ENCODE measurements around the gene TRAM2.

Gene TRAM2

DNA sequence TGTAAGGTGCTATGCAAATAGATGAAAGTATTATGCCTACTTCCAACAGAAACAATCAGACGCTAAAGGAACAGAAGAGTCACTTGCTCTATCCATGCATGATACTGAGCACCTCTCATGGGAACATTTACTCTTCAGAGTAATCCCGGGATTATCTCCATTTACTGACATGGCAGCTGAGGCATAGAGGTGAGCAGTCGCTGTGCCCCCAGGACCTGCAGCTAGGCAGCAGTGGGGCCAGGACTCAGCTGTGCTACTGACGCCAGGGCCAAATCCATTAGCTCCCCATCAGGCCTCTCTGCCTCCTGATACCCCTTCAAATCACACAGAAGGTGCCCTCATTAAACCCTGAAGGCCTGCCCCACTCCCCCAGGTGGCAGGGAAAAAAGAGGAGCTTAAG lies 51.9 kb downstream of the TRAM2 start:
- DNase-seq = no peak

DNA sequence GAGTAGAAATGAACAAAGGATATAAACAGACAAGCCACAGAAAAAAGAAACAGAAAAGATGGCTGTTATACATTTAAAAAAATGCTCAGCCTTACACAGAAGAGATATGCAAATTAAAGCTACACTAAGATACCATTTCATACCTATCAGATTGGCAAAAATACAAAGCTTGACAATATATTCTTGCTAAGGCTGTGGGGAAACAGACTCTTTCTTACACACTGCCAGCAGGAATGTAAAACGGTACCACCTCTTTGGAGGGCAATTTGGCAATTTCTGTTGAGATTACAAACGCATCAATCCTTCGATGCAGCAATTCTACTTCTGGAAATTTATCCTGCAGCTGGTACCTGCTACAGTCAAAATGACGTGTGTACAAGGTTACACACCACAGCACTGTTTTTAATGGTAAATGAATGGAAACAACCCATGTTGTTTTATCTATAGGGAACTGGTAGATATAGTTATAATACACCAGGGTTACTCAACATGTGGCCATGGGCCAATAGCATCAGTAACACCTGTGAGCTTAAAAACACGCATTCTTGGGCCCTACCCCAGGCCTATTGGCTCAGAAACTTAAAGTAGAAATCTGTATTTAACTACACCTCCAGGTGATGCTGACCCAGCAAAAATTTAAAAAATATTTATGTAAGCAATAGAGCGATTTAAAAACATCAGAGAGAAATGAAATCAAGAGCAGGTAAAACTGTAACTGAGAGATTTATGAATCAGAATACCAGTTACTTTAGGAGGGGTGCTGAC lies 53.3 kb downstream of the TRAM2 start:
- no peak for DNase-seq

DNA sequence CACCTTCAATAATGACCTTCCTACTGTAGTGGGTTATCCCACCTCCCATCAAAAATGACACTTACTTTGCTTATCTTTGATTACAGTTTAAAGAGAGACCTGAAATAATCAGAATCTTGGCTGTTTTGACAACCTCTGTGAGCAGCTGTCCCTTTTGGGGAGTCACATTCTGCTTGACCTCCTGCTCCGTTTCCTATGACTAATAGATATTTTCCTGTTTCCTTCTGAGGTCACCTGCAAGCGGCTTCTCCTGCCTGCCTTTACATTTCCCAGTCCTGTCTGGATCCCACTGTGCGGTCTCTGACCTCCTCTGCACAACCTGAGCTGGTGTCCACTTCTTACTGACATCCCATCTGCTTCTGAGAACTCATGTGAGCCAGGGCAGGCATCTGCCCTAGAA lies 54.2 kb downstream of the TRAM2 start:
- DNase-seq = no peak

DNA sequence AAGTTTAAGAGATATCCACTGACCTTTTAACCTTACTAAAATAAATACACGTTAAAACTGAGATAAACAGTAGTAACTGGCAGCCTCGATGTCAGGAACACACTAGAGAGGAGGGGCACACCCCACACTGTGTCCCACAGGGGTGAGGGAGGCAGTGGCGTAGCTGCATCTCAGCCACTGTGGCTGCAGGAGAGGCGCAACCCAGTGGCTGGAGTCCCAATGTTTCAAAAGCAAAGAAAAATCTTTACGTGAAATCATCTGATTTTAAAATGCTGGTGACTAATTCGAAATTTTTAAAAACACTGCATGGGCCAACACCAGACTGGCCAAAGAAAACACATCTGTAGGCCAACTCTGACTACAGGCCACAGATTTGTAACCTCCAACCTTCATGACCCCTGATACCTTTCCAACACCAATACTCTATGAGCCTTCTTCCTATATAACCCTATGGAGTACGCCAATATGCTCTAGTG lies 54.7 kb downstream of the TRAM2 start:
- no peak for DNase-seq

DNA sequence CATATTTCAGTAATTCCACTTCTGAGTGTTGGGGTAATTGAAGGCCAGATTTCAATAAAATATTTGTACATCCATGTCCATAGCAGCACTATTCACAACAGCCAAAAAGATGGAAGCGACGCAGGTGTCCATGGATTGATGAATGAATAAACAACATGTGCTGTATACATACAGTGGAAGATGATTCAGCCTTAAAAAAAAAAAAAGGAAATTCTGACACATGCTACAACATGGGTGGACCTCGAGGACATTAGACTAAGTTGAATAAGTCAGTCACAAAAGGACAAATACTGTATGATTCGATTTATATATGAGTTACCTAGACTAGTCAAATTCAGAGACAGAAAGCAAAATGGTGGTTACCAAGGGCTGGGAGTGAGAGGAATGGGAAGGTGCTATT lies 57.2 kb downstream of the TRAM2 start:
- no peak for DNase-seq

DNA sequence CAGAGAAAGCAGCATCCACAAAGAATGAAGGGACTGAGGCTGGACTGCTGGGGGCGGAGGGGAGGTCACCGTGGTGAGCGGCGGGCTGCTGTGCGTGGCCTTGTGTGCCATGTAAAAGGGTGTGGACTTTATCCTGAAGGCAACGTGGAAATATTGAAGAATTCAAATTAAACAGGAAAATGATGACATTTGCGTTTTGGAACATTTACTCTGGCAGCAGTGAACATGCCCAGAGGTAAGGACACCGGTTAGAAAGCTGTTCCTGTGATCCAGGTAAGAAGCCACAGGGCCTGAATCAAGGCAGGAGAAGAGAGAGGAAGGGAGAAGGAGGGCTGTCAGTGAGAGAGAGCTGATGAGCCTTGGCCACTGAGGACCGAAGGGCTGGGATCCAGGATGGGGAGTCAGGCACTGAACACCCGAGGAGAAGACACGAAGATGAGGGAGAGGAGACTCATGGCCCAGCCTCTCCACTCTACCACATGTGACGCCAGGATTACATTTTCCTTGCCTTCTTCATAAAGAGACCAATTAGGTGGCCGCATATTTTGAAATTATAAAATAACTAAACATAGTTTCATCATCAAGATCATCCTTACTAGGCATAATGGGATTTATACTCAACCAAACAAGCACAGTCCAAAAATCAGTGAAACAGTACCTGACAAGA lies 58.4 kb downstream of the TRAM2 start:
- DNase-seq = no peak

DNA sequence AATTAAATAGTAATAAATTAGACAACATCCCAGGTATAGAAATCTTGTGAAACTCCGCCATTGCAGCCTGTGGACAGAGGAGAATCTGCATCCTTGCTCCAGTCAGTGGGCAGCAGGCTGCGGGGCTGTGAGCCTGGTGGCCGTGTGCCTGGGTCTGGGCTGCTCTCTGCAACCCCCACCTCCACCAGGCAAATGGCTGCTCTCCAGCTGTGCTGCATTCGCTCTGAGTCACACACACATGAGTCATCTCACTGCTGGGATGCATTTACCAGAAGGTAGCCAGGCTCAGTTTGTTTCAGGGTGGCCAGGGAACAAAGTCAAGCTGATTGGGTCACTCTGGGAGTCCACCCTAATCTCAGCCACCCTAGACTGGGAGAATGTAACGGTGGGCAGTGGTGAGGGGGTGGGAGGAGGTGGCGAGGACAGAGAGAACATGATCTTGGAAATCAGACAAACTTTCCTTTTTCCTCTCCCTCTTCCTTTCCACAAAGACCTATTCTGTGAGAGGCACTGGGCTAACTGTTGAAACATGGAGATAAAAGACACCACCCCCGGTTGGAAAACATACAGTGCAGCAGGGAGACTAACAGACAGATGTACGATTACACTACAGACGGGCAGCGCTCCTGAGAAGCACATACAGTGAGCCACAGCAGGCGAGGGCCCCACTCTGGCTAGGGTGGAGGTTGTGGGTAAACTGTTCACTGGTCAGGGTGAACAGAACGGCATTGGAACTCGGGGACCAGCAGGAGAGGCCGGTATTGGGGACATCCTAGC lies 59.2 kb downstream of the TRAM2 start:
- peak; percentile 77 for DNase-seq

DNA sequence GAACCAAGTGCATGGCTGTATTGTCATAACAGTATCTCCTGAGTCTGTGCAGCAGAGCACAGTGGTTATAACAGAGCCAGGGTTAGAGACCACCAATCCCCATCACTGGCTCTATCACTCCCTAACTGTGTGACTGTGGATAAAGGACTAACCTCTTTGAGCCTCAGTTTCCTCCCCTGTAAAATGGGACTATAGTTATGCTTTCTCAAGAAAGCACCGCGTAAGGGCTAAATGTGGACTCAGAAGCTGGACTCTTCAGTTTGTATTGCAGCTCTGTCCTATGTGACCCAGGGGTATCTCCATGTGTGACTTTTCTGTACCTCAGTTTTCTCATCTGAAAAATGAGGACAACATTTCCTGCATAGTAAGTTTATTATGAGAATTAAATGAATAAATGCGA lies 59.9 kb downstream of the TRAM2 start:
- no peak for DNase-seq

DNA sequence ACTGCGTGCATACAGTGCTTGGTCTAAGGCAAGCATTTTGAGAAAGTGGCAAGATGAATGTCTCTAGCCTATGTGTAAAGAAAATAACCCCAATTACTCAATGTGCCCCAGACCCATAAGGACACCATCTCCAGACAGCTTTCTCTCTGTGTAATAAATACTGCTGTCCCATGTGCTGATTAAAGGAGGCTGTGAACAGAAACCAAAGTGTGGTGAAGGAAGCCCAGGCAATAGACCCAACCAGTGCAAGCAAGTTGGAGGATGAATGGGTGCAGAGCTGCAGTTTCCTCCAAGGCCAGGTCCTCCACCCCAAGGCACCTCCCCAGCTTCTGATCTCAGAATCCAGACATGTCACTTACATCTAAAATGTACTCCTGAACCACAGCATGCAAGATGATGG lies 60.6 kb downstream of the TRAM2 start:
- no peak for DNase-seq

DNA sequence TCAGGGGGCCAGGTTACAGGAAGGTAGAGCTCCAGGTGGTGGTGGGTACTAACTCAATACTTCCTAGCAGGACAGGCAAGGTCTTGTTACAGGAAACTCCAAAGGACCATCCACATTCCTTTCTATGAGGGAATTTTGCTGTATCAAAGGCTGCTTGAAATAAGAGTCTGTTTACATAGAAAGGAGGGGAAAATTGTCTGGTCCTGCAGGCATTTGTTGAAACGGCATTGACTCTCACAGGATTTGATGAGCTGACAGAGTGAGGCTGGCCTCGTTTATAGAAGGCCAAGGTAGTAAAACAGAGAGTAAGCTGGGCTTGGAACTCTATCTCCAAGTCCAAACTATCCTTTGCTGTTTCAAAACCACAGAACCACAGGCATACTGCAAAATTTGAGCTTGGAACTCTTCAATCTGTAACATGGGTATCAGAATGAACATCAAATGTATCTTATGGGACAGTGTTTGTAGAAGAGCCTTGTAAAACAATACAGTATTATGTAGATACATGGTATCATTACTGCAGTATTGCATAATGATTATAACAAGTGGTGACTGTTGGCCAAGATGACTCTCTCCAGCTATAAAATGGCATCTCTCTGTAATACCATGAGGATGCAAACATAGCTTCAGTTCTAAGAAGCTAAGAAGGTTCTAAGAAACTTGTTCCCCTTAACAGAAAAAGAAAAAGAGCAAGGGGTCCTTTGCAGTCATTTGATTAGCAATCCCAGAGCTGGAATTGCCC lies 61.5 kb downstream of the TRAM2 start:
- DNase-seq = no peak

DNA sequence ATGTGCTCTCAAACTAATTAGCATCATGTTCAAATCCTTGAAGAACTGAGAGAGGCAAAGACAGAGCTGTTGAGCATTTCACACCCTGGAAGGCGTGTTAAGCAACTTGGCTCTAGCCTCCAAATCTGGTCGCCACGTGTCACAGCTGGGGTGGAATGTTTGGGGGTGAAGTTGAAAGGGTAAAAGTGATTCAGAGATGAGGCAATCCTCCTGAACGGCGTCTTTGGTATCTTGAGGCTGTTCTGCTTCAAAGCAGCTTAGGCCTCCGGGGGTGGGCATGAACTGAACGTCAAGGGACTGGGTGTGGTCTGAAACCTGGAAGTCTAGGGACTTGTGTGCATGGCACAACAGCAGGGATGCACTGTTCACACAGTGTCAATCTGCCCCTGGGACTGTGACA lies 62.3 kb downstream of the TRAM2 start:
- no peak for DNase-seq

DNA sequence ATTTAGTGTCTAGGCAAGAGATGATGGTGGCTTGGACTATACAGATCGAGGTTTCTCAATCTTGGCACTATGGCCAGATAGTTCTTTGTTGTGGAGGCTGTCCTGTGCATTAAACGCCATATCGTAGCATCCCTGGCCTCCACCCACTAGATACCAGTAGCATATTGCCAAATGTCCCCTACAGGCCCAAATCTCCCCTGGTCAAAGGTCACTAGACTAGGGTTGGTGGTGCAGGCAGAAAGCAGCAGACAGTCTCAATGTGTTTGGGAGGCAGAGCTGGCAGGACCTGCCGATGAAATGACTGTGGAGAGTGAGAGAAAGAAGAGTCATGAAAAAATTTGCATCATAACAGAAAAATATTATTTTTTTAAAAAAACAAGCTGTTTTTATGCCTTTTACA lies 63.0 kb downstream of the TRAM2 start:
- no peak for DNase-seq

DNA sequence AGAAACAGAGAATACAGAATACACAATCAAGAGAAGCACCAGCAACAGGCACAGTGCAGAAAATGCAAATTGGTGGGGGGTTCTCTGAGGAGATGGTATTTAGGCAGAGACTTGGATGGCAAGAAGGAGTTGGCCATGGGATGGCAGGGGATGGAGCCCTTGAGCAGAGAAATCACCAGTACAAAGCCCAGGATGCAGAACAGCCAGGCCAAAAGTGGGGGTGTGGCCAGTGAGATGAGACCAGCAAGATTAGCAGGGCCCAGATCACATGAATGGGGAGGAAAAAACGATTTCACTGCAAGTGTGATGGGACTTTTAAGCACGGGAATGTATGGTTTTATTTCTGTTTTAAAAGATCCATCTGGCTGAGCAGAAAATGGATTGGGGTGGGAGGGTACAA lies 63.4 kb downstream of the TRAM2 start:
- DNase-seq = no peak

DNA sequence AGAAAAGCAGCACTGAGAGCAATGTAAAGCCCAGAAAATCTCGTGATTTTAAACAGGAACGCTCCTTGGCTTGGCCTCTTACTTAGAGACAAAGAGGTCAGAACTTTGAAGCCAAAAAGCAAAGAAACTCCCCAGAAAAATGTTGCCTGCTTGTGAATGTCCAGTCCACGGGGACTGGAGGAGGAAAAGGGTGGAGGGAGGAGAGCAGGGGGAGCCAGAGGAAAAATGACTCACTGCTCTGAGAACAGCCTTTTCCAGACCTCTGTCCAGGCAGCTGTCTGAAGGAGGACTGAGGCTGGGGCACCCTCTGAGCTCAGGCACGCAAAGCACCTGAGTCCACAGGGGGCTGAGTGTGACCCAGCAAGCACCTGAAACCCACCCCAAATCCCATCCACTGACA lies 64.7 kb downstream of the TRAM2 start:
- DNase-seq = no peak

DNA sequence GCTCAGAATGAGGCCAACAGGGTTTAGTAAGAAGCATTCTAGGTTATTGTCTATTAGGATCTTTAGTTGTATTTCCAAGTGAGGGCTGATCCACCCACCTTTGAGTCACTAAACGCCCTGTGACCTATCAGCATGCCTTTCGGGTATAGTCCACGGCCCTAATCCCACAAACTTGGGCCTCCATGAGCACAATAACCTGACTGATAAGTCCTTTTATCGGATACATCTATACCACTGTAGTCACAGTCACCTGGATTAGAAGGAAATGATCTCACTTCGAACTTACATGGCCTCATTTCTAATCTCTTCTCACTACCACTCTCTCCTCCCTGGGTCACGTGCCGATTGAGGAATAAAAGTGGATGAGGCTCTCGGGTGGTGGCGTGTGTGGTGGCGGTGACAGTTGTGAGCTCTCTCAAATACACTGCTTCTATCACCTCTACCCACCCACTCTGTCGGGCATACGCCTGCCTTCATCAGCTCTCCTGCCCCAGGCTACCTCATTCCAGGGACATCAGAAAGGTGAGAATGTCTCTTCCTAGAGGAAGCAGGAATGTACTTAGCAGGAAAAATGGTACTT lies 65.2 kb downstream of the TRAM2 start:
- no peak for DNase-seq

DNA sequence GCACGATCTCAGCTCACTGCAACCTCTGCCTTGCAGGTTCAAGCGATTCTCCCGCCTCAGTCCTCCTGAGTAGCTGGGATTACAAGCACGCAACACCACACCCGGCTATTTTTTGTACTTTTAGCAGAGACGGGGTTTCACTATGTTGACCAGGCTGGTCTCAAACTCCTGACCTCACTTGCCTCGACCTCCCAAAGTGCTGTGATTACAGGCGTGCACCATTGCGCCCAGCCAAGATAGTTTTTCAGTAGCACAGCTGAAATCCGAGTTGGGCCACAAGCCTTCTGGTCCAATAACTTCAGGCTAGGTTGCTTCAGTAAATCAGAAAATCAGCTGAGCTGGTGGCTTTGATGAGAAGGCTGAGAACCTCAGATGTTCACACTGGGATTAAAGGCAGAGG lies 65.7 kb downstream of the TRAM2 start:
- no peak for DNase-seq

DNA sequence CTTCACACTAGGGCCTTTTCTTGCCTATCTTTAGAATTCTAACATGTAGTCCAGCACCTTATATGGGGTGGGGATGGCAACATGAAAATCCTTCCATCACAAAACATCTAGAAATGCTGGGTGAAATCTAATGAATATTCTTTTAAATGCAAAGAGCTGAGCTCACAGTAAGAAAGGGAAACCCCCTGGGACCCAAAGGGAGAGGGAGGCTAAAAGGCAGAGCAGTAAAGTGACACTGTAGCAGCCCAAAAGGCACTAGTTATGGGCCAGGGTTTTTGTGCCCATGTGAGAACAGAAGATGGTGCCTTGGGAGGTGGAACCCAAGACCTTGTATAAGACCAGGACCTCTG lies 66.7 kb downstream of the TRAM2 start:
- no peak for DNase-seq

DNA sequence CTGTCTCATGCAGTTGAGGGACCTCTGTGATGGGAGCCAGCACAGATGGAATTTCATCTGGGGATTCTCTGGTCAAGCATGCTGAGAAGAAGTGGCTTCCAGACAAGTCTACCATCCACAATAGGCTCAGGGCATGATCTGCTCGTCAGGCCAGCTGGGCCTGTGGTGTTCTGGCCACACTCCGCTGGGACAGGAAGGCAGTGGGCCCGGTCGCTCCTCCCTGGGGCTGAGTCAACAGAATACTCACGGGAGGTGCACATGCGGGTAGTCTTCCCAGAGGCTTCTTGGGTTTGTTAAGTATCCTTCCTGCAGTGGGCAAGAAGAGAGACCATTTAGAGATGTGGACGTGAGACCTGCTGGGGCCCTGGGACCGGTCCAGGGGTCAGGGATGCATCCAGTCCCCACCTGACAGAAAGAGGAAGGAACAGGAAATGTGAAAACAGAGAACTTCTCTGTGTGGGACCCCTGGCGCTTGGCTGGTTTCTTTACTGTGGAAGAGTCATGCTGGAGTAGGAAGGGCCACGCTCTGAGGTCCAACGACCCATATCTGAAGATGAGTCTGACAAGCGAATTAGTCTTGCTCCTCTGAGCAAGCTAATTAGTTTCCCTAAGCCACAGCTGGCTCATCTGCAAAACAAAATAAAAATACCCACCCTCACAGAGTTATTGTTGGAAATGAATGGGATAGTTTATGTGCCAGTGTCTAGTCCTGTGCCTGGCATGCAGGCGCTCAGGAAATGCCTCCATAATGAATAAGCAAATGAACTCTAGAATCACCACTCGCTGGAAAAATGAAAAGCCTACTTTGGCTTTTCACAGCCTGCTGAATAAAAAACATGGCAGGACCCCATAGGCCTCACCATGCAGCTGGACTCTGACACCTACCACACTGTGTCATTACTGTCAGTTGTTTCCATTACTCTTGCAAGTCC lies 67.3 kb downstream of the TRAM2 start:
- DNase-seq = no peak

DNA sequence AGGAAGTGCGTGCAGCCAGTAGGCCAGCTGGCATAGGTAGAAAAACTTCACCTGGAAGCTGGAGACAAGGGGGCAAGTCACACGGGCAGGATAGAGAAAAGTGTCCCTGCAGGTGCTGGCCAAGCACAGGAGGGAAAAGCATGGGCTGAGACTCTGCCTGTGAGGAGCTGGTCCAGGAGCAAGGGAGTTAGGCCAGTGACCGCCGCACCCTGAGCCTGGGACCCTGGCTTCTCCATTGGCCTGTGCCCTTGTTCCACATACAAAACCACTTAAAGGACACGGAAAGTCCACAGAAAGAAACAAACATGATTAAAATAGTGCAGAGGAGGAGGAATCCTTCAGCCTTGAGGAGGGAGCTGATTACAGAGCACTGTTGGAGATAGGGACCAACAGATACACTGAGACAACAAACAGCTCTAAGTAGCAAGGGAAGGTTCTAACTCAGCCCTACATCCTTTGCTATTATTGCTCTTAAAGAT lies 68.6 kb downstream of the TRAM2 start:
- no peak for DNase-seq

DNA sequence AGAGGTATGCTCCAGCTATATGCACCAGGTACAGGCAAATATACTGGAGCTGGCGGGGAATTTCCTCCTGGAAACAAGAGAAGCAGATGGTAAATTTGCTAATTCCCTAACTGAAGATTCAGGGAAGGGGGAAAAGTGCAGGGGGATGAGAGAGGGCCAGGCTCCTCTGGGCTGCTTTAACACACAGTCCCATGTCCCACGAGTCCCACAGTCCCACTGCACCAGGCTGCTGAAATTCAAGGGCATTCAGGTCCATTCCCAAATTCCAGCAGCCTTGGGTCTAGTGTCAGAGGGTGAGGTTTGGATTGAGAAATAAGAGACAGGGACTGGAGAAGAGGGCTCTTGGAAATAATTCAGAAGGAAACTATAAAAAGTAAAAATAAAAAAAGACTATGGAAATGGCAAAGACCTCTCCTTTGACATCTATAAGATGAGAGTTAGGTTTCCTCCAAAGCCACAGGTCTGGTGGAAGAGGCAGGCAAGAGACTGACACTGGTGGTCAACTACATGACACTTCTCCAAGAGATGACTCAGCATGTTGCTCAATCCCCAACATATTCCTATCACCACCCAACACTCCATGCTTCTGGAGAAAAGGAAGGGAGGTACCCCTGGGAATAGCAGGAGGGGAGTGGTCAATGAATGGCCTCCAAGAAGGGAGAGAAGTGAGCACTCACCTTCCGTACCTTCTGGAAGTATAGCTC lies 69.2 kb downstream of the TRAM2 start:
- DNase-seq = no peak

DNA sequence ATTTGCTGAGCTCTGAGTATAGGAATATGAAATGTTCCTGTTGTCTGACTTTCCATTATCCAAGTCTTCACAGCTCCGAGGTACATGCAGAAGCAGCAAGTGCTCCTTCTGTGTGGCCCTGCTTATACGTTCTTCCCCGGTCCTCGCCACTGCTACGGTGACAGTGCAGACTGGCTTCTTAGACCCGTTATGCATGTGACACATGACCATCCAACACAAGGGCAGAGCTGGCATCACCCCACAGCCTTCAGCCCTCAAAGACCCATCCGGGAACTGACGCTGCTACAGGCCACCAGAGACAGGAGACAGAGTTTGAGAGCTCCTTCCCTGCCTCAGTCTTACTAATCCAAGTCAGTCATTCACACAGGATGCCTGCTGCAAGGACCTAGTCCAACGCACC lies 70.4 kb downstream of the TRAM2 start:
- DNase-seq = no peak
